Fibroblast of villous mesenchyme (primary cell): ENCODE measurements around the gene ELAVL1. TPM values are rescaled to one million over a fixed set of nuclear protein-coding genes. Genes with fewer than 3 reads are reported as not detected.

Source experiments
- DNase-seq: peaks from one replicate; pipeline ENCODE4 v3.0.0-alpha.2; 2010; ENCODE audit warnings: low read depth
- H3K4me3 ChIP-seq: 2 replicates; pipeline ENCODE4 v1.5.1; 2011; ENCODE audit warnings: low read depth, mild to moderate bottlenecking, low read length
- CTCF ChIP-seq: IDR thresholded peaks from 2 replicates; pipeline ENCODE4 v1.5.1; 2012; ENCODE audit warnings: low read depth, mild to moderate bottlenecking, low read length; ENCODE audit not compliant: insufficient read depth
- total RNA-seq: library from RNA; depleted of rRNA; stranded (reverse); fragments of >200 nt; gene quantifications from 2 replicates; pipeline ENCODE4 v1.2.3, GENCODE V29; 2012

The ELAVL1 gene
- total RNA-seq, 1 donor = 26.8 TPM

GRCh38 chr19:8020681-8021080, 15.2 kb upstream of the ELAVL1 start:
- no peak for TF ChIP-seq CTCF
- H3K4me3 ChIP-seq = no peak overlapping the region
- DNase-seq = no peak

- no peak for DNase-seq
- peak; percentile 37 for TF ChIP-seq CTCF
- no peak overlapping the region for H3K4me3 ChIP-seq
Observed at GRCh38 chr19:8017808-8018207, 12.4 kb upstream of the ELAVL1 start.

DNA sequence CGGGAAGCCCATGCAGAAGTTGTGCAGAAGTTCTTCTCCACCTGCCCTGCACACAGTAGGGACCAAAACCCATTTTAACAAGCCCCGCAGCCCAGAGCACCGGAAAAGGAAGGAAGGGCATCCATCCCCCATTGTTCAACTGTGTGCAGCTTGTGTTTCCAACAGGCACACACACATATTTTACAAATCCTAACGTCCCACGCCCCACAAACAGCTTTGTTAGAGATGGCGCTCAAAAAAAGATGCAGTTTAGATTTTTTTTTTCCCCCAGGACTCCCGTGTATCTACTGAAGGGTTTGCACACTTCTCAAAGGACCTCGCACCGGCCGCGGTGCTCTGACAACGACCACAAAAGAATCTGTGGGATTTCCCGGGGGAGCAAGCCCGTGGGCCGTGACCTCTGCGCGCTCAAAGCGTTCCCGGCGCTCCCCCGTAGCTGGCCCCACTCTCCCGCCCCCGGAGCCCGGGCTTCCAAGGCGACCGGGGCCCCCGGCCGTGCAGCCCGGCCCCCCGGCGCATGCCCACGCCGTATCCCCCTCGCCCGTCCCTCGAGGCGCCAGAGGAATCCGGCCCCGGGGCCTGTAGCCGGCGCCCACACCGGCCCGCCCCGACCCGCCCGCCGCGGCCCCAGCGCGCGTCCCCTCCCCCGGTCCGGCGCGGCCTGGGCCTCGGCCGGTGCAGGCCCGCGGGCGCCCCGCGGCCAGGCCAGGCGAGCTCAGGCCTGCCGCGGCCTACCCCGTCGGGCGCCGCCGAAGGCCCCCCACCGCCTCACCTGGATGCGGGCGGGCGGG, 523 bp downstream of the ELAVL1 start:
- peak overlapping the region; percentile 72 for H3K4me3 ChIP-seq
- DNase-seq = no peak
- no peak for TF ChIP-seq CTCF

GRCh38 chr19:8004001-8004400, 1.4 kb downstream of the ELAVL1 start:
- H3K4me3 ChIP-seq = peak overlapping the region; percentile 72
- no peak for TF ChIP-seq CTCF
- no peak for DNase-seq

DNA sequence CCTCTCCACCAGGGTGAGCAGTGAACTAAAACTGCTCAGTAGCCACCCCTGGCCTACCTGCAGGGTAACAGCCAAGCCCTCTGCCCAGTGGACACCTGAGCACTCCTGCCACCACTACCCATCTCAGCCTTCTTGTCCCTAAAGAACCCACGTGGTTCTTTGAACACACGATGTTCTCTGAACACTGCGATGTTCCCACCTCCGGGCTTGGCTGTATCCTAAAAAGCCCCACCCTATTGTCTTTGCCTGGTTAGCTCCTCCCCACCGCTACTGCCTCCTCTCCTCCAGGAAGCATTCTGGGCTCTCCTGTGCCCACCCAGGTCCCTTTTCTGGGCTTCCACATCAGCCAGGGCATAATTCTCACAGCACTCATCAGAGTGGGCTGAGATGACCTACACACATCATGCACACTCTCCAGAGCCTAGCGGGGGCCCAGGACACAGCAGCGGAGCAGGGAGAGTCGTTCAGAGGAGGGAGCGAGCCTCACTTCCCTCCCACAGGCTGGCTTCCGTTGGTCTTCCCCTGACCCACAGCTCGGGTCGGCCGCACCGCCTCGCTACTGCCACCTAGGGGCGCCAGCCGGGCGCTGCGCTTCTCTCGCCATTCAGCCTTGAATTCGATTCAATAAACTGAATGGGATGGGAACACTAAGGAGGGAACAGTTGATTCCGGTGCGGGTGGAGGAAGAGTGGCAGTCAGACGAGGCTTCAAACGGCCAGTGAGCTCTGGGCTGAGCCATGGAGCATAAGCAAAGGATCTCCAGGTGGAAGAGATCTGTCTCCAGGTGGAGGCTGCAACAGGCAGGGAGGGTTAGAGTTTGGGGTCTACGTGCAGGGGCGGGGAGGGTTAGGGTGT, 3.2 kb downstream of the ELAVL1 start:
- TF ChIP-seq CTCF = peak; percentile 99
- H3K4me3 ChIP-seq = peak overlapping the region; percentile 45
- DNase-seq = peak; percentile 82

DNA sequence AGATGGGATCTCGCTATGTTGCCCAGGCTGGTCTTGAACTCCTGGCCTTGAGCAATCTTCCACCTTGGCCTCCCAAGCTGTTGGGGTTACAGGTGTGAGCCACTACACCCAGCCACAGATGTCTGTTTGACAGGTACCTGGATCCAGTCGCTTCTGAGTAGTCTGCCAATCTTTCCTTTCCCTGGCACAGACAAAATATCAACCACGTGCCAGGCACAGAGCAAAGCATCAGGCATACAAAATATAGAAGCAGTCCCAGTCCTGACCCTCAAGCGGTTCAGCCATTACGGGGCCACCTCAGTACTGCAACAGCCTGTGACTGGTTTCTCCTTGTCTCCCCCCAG, 3.8 kb downstream of the ELAVL1 start:
- H3K4me3 ChIP-seq = no peak overlapping the region
- no peak for TF ChIP-seq CTCF
- DNase-seq = no peak
